ENCODE data around the gene A1BG.
"Not testable (repeated sequence)": the region's sequence is repeated elsewhere in the genome, so short reads cannot be mapped to it uniquely, and the experiment has no call there.

Gene A1BG

GRCh38 chr19:58386576-58387337 lies 33.5 kb upstream of the A1BG start, which contains the start of gene RPS5:
TSS of gene RPS5 (plus strand) at chr19:58387269. CDS start at chr19:58388138, 869 bp downstream.
- DNase-seq (ENCODE audit: low read depth in 2 of 2), result peak; percentile 87 to 93

DNA sequence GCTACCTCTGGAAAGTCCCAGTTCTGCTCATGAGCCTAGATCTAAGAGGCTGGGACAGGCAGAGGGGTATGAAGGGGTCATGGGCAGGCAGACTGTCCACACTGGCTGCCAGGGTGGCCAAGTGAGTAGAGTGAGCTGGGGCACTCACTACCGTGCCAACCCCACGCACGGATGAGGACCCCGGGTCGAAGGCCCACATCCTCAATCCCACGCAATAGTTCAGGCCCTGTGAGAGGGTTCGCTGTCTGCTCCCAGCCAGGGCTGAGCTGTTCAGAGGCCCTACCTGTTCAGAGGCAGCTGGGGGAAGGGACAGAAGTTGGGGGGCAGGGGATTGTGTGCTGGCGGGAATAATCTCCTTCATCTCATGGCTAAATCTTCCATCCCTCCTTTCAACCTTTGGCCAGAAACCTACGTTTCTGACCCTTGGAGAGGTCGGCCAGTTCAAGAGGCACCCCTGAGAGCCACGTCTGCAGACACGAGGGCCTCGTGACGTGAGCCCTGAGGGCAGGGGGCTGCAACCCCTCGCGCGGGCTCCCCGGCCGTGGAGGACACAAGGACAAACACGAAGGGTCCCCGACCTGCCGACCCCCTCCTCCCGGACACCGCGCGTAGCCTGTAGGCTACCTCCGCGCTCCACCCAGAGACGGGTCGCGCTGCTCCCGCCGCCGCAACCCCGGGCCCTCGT lies 32.7 kb upstream of the A1BG start:
- no peak for DNase-seq (ENCODE audit: low read depth in 2 of 2)

- no peak for DNase-seq (ENCODE audit: low read depth in 2 of 2)
Measured at GRCh38 chr19:58385313-58385890, 32.1 kb upstream of the A1BG start.

- DNase-seq (ENCODE audit: low read depth in 2 of 2), result no peak
Measured at GRCh38 chr19:58382997-58383603, 29.8 kb upstream of the A1BG start.

GRCh38 chr19:58381460-58382212 lies 28.3 kb upstream of the A1BG start:
- no peak for DNase-seq (ENCODE audit: low read depth in 2 of 2)

GRCh38 chr19:58380662-58381459 lies 27.6 kb upstream of the A1BG start, which contains the start of gene ZNF837:
TSS of gene ZNF837 (minus strand) at chr19:58381030. CDS start at chr19:58369332, 11,698 bp downstream.
- DNase-seq (ENCODE audit: low read depth in 2 of 2), result peak; percentile 94 to 95

- no peak for DNase-seq (ENCODE audit: low read depth in 2 of 2)
Measured at GRCh38 chr19:58380037-58380661, 26.9 kb upstream of the A1BG start.

- DNase-seq (ENCODE audit: low read depth in 2 of 2), result no peak
Measured at GRCh38 chr19:58379246-58379645, 26.0 kb upstream of the A1BG start.

- not testable (repeated sequence) for DNase-seq (ENCODE audit: low read depth in 2 of 2)
Measured at GRCh38 chr19:58376724-58377123, 23.4 kb upstream of the A1BG start.

- DNase-seq (ENCODE audit: low read depth in 2 of 2), result no peak
Measured at GRCh38 chr19:58374200-58374599, 20.9 kb upstream of the A1BG start.

DNA sequence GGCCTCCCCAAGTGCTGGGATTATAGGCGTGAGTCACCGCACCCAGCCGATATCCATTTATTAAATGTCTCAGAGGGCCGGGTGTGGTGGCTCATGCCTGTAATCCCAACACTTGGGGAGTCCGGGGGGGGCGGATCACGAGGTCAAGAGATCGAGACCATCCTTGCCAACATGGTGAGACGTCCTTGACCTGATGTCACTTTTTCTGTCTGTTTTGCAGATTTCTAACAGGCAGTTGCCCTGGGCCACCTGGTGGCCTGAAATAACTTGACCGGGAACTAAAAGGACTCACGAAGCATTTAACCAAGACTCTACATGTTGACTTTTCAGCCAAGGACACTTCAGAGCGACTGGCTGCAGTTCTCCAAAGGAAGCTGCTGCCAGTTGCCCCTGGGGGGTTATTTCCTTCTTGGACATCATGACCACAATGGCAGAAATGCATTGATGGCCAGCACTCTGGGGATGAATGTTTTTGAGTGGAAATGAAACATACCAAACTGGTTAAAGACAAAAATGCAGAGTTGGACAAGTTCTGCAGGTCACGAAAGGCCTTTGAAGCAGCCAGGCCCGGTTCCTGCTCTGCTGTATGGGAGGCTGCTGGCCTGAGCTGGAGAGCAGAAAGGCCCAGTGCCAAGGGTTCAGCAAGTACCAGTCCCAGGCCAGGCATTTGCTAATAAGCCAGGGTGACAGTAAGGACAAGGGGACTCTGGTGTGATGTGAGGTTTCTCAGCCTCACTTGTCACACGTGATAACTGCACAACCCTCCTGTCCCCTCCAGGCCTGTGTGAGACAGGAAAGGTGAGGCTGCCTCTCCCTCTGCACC lies 19.2 kb upstream of the A1BG start:
- no peak for DNase-seq (ENCODE audit: low read depth in 2 of 2)

GRCh38 chr19:58368561-58369360 lies 15.5 kb upstream of the A1BG start:
- no peak for DNase-seq (ENCODE audit: low read depth in 2 of 2)

- DNase-seq (ENCODE audit: low read depth in 2 of 2), result no peak
Measured at GRCh38 chr19:58367698-58368454, 14.6 kb upstream of the A1BG start.

- no peak for DNase-seq (ENCODE audit: low read depth in 2 of 2)
Measured at GRCh38 chr19:58366585-58367430, 13.5 kb upstream of the A1BG start.

DNA sequence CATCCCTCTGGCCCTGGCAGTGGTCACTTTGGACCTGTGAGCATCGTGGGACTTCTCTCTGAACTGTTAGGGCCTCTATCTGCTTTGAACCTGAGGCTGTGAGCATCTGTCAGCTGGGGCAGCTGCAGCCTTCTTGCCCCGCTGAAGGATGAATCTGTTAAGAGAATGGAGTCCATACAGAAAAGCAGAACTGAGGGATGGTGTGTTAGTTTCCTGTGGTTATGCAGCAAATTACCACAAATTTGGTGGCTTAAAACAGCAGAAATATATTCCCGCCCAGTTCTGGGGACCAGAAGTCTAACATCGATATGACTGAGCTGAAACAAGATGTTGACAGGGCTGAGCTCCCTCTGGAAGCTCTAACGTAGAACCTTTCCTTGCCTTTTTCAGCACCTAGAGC lies 10.9 kb upstream of the A1BG start:
- DNase-seq (ENCODE audit: low read depth in 2 of 2), result no peak

- peak; percentile 96 for DNase-seq (ENCODE audit: low read depth in 2 of 2)
Measured at GRCh38 chr19:58362272-58362994, 9.1 kb upstream of the A1BG start, which contains the start of gene ZNF497. TSS of gene ZNF497 (minus strand) at chr19:58362751. CDS start at chr19:58357635, 5,116 bp downstream.
